Measurements from ENCODE around the gene GPSM1.

The GPSM1 gene

DNA sequence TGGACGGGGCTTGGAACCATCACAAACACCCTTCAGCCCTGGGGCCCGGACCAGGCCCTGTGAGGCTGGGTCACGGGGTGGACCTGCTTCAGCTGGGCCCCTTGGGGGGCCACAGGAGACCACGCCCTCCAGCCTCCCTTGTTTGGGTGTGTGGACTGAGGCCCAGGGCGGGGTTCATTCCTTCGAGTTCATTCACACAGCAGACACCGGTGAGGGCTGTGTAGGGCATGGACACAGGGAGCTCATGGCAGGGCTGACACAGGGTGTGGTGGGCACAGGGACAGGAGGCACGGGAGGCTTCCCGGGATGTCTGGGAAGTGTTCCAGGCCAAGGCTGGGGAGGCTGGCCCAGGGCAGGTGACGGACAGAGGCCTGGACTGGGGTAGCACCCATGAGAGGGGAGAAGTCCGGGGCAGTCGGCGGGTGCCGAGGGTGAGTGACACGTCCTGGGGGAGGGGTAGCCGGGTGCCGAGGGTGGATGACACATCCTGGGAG, 27.3 kb downstream of the GPSM1 start:
- TF ChIP-seq, protein P1, sequence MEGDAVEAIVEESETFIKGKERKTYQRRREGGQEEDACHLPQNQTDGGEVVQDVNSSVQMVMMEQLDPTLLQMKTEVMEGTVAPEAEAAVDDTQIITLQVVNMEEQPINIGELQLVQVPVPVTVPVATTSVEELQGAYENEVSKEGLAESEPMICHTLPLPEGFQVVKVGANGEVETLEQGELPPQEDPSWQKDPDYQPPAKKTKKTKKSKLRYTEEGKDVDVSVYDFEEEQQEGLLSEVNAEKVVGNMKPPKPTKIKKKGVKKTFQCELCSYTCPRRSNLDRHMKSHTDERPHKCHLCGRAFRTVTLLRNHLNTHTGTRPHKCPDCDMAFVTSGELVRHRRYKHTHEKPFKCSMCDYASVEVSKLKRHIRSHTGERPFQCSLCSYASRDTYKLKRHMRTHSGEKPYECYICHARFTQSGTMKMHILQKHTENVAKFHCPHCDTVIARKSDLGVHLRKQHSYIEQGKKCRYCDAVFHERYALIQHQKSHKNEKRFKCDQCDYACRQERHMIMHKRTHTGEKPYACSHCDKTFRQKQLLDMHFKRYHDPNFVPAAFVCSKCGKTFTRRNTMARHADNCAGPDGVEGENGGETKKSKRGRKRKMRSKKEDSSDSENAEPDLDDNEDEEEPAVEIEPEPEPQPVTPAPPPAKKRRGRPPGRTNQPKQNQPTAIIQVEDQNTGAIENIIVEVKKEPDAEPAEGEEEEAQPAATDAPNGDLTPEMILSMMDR (IDR thresholded peaks at IDR 0.05; ENCODE audit: insufficient read depth, missing control alignments): no peak
- no peak for DNase-seq (ENCODE audit: insufficient read length, low spot score)
- FAIRE-seq: no peak

GRCh38 chr9:136355616-136356557, 28.5 kb downstream of the GPSM1 start:
- DNase-seq (ENCODE audit: insufficient read length, low spot score) (no peak), FAIRE-seq (no peak)
- TF ChIP-seq, protein P1 (IDR thresholded peaks at IDR 0.05; ENCODE audit: insufficient read depth, missing control alignments): no peak

- FAIRE-seq (no peak), DNase-seq (ENCODE audit: insufficient read length, low spot score) (no peak)
- TF ChIP-seq, protein P1 (IDR thresholded peaks at IDR 0.05; ENCODE audit: insufficient read depth, missing control alignments): no peak
Measured at GRCh38 chr9:136357202-136357725, 29.9 kb downstream of the GPSM1 start.

- FAIRE-seq (no peak), DNase-seq (ENCODE audit: insufficient read length, low spot score) (no peak)
- TF ChIP-seq, protein P1 (IDR thresholded peaks at IDR 0.05; ENCODE audit: insufficient read depth, missing control alignments): no peak
Measured at GRCh38 chr9:136358016-136358415, 30.7 kb downstream of the GPSM1 start.

- FAIRE-seq (no peak), DNase-seq (ENCODE audit: insufficient read length, low spot score) (no peak)
- TF ChIP-seq, protein P1 (IDR thresholded peaks at IDR 0.05; ENCODE audit: insufficient read depth, missing control alignments): no peak
Measured at GRCh38 chr9:136358888-136359287, 31.5 kb downstream of the GPSM1 start.

- no peak for FAIRE-seq
- TF ChIP-seq, protein P1 (IDR thresholded peaks at IDR 0.05; ENCODE audit: insufficient read depth, missing control alignments): no peak
Measured at GRCh38 chr9:136359774-136360718, 32.7 kb downstream of the GPSM1 start.

More at GRCh38 chr9:136359774-136360718, 32.7 kb downstream of the GPSM1 start:
- DNase-seq (ENCODE audit: insufficient read length, low spot score): no peak
